Astrocyte (in vitro differentiated cells and primary cell): ENCODE measurements around the gene DDX1.

Source experiments
- EZH2 ChIP-seq: IDR thresholded peaks from 2 replicates; pipeline ENCODE4 v1.6.1; 2012; ENCODE audit warnings: mild to moderate bottlenecking, low read length, inconsistent platforms; ENCODE audit not compliant: insufficient read depth
- TF ChIP-seq, protein P1 (sequence below): IDR thresholded peaks from 2 replicates; pipeline ENCODE4 v1.5.1; 2011; ENCODE audit warnings: low read depth, mild to moderate bottlenecking, inconsistent platforms, low read length, moderate library complexity; ENCODE audit not compliant: insufficient read depth

DNA sequence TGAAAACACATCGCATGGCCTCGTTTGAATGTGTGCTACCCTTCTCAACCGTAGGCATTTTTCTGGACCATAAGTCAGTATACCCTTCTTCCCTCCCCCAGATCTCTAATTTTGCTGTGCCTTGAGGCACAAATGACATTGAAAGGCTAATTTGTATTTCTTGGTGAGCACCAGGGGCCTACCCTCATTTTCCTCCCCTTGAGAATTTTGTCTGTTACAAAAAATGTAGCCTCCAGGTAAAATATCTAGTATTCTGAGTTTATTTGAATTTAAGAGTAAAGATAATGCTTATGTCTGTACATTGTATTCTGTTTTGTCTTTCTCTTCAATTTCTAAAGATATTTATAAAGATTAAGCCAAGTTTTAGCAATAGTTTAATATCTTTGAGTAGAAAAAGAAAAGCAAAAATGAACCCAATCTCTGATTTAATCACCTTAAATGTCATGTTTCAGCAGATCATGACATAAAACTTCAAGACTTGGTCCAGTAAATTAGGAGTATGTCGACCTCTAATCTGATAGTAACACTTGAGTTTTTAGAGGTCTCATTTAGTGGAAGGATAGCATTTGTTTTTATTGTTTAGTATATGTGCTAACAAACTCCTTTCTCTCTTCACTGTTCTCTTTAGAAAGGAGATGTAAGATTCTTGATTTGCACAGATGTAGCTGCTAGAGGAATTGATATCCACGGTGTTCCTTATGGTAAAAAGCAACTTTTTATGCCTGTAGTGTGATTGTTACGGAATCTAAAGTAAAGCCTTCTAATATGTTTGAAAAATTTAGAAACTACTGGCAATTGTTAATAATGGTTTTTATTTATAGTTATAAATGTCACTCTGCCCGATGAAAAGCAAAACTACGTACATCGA, 36.4 kb downstream of the DDX1 start:
- TF ChIP-seq, protein P1, sequence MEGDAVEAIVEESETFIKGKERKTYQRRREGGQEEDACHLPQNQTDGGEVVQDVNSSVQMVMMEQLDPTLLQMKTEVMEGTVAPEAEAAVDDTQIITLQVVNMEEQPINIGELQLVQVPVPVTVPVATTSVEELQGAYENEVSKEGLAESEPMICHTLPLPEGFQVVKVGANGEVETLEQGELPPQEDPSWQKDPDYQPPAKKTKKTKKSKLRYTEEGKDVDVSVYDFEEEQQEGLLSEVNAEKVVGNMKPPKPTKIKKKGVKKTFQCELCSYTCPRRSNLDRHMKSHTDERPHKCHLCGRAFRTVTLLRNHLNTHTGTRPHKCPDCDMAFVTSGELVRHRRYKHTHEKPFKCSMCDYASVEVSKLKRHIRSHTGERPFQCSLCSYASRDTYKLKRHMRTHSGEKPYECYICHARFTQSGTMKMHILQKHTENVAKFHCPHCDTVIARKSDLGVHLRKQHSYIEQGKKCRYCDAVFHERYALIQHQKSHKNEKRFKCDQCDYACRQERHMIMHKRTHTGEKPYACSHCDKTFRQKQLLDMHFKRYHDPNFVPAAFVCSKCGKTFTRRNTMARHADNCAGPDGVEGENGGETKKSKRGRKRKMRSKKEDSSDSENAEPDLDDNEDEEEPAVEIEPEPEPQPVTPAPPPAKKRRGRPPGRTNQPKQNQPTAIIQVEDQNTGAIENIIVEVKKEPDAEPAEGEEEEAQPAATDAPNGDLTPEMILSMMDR: no peak
- no peak for TF ChIP-seq EZH2
